ENCODE measurements around the gene KLHL10. TPM values are rescaled to one million over a fixed set of nuclear protein-coding genes. Genes with fewer than 3 reads are reported as not detected.

The KLHL10 gene
- total and polyA plus RNA-seq, 2 of the 13 experiments (the other 11 are each of a cell fraction or from before 2014, with no cell fraction given) = 0.04 to 0.08 TPM

DNA sequence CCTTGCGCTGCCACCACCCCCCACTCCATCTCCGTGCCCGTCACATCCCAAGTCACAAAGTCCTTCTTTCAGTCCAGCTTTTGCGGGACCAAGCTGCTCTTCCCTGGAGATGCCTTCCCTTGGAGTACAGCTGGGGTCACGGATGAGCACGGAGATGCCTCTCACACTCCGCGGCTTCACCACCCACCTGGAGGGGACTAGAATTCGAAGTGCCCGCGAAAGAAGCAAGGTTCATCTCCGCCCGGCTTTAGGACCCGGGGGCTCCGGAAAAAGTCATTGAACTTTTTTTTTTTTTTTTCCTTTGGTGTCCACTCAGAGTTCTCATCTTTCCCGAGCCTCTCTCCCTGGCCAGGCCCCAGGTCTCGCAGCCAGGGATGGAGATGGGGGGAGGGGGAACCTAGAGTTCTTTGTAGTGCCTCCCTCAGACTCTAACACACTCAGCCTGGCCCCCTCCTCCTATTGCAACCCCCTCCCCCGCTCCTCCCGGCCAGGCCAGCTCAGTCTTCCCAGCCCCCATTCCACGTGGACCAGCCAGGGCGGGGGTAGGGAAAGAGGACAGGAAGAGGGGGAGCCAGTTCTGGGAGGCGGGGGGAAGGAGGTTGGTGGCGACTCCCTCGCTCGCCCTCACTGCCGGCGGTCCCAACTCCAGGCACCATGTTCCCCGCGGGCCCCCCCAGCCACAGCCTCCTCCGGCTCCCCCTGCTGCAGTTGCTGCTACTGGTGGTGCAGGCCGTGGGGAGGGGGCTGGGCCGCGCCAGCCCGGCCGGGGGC lies 25.1 kb upstream of the KLHL10 start, which contains the start of gene FKBP10 (continued):
- TF ChIP-seq FIP1L1 (IDR thresholded peaks at IDR 0.05; ENCODE audit: borderline replicate concordance, insufficient read depth, low read depth, low read length) (no peak), PAF1 (CRISPR knock-in tag; IDR thresholded peaks at IDR 0.05) (no peak), ELF3 (CRISPR knock-in tag; IDR thresholded peaks at IDR 0.05) (no peak), MXI1 (IDR thresholded peaks at IDR 0.05; ENCODE audit: borderline replicate concordance, low read depth, low read length) (peak; percentile 85; the same call in 2 of the 3 replicates), LCORL (IDR thresholded peaks at IDR 0.05) (no peak), LCORL (CRISPR knock-in tag; IDR thresholded peaks at IDR 0.05) (no peak), HMG20B (CRISPR knock-in tag; conservative IDR thresholded peaks at IDR 0.05) (peak; percentile 40; the same call in 1 of the 2 replicates), ZNF891 (CRISPR knock-in tag; IDR thresholded peaks at IDR 0.05) (no peak), TAF15 (IDR thresholded peaks at IDR 0.05; ENCODE audit: low read depth, low read length, poor library complexity, severe bottlenecking) (peak; percentile 79), TCF12 (IDR thresholded peaks at IDR 0.05) (no peak), TCF12 (CRISPR knock-in tag; IDR thresholded peaks at IDR 0.05) (no peak), ZNF841 (CRISPR knock-in tag; IDR thresholded peaks at IDR 0.05; ENCODE audit: borderline replicate concordance) (0 out of 2 replicates have a peak, but pooled peaks have one; percentile 54)
- TF ChIP-seq, protein P1, sequence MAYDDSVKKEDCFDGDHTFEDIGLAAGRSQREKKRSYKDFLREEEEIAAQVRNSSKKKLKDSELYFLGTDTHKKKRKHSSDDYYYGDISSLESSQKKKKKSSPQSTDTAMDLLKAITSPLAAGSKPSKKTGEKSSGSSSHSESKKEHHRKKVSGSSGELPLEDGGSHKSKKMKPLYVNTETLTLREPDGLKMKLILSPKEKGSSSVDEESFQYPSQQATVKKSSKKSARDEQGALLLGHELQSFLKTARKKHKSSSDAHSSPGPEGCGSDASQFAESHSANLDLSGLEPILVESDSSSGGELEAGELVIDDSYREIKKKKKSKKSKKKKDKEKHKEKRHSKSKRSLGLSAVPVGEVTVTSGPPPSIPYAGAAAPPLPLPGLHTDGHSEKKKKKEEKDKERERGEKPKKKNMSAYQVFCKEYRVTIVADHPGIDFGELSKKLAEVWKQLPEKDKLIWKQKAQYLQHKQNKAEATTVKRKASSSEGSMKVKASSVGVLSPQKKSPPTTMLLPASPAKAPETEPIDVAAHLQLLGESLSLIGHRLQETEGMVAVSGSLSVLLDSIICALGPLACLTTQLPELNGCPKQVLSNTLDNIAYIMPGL (CRISPR knock-in tag; IDR thresholded peaks at IDR 0.05; ENCODE audit: borderline replicate concordance in 1 of 2, low read depth in 1 of 2) = no peak; a peak in 3 of 4 replicates
- TF ChIP-seq, protein P2, sequence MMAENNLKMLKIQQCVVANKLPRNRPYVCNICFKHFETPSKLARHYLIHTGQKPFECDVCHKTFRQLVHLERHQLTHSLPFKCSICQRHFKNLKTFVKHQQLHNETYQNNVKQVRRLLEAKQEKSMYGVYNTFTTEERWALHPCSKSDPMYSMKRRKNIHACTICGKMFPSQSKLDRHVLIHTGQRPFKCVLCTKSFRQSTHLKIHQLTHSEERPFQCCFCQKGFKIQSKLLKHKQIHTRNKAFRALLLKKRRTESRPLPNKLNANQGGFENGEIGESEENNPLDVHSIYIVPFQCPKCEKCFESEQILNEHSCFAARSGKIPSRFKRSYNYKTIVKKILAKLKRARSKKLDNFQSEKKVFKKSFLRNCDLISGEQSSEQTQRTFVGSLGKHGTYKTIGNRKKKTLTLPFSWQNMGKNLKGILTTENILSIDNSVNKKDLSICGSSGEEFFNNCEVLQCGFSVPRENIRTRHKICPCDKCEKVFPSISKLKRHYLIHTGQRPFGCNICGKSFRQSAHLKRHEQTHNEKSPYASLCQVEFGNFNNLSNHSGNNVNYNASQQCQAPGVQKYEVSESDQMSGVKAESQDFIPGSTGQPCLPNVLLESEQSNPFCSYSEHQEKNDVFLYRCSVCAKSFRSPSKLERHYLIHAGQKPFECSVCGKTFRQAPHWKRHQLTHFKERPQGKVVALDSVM (CRISPR knock-in tag; IDR thresholded peaks at IDR 0.05) = peak; percentile 51; the same call in 1 of the 2 replicates
- TF ChIP-seq, protein P3, sequence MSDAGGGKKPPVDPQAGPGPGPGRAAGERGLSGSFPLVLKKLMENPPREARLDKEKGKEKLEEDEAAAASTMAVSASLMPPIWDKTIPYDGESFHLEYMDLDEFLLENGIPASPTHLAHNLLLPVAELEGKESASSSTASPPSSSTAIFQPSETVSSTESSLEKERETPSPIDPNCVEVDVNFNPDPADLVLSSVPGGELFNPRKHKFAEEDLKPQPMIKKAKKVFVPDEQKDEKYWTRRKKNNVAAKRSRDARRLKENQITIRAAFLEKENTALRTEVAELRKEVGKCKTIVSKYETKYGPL (CRISPR knock-in tag; IDR thresholded peaks at IDR 0.05) = no peak
- TF ChIP-seq, protein P4, sequence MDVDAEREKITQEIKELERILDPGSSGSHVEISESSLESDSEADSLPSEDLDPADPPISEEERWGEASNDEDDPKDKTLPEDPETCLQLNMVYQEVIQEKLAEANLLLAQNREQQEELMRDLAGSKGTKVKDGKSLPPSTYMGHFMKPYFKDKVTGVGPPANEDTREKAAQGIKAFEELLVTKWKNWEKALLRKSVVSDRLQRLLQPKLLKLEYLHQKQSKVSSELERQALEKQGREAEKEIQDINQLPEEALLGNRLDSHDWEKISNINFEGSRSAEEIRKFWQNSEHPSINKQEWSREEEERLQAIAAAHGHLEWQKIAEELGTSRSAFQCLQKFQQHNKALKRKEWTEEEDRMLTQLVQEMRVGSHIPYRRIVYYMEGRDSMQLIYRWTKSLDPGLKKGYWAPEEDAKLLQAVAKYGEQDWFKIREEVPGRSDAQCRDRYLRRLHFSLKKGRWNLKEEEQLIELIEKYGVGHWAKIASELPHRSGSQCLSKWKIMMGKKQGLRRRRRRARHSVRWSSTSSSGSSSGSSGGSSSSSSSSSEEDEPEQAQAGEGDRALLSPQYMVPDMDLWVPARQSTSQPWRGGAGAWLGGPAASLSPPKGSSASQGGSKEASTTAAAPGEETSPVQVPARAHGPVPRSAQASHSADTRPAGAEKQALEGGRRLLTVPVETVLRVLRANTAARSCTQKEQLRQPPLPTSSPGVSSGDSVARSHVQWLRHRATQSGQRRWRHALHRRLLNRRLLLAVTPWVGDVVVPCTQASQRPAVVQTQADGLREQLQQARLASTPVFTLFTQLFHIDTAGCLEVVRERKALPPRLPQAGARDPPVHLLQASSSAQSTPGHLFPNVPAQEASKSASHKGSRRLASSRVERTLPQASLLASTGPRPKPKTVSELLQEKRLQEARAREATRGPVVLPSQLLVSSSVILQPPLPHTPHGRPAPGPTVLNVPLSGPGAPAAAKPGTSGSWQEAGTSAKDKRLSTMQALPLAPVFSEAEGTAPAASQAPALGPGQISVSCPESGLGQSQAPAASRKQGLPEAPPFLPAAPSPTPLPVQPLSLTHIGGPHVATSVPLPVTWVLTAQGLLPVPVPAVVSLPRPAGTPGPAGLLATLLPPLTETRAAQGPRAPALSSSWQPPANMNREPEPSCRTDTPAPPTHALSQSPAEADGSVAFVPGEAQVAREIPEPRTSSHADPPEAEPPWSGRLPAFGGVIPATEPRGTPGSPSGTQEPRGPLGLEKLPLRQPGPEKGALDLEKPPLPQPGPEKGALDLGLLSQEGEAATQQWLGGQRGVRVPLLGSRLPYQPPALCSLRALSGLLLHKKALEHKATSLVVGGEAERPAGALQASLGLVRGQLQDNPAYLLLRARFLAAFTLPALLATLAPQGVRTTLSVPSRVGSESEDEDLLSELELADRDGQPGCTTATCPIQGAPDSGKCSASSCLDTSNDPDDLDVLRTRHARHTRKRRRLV (CRISPR knock-in tag; IDR thresholded peaks at IDR 0.05) = 0 out of 2 replicates have a peak, but pooled peaks have one; percentile 66
- TF ChIP-seq, protein P5, sequence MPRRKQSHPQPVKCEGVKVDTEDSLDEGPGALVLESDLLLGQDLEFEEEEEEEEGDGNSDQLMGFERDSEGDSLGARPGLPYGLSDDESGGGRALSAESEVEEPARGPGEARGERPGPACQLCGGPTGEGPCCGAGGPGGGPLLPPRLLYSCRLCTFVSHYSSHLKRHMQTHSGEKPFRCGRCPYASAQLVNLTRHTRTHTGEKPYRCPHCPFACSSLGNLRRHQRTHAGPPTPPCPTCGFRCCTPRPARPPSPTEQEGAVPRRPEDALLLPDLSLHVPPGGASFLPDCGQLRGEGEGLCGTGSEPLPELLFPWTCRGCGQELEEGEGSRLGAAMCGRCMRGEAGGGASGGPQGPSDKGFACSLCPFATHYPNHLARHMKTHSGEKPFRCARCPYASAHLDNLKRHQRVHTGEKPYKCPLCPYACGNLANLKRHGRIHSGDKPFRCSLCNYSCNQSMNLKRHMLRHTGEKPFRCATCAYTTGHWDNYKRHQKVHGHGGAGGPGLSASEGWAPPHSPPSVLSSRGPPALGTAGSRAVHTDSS (CRISPR knock-in tag; conservative IDR thresholded peaks at IDR 0.05) = no peak
